Hematopoietic multipotent progenitor cell treated with erythropoietin and hydrocortisone succinate and interleukin-3 and kit ligand, for 8 days (in vitro differentiated cells): ENCODE data around the gene SNRNP70.
"Not testable (repeated sequence)": the region's sequence is repeated elsewhere in the genome, so short reads cannot be mapped to it uniquely, and the experiment has no call there.

Experiments
- DNase-seq: peaks from one replicate; pipeline ENCODE4 v3.0.0-alpha.2; 2015

SNRNP70 gene

DNA sequence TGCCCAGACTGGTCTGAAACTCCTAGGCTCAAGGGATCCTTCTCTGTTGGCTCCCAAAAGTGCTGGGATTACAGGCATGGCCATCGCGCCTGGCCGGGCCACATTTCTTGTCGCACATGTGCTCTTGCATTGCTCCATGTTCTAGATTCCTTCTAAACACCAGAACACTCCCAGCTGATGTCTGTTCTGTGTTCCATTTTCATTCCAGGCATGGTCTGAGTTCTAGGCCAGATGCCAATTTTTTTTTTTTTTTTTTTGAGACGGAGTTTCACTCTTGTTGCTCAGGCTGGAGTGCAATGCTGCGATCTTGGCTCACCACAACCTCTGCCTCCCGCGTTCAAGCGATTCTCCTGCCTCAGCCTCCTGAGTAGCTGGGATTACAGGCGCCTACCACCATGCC is 36.6 kb downstream of the SNRNP70 start:
- not testable (repeated sequence) for DNase-seq

DNA sequence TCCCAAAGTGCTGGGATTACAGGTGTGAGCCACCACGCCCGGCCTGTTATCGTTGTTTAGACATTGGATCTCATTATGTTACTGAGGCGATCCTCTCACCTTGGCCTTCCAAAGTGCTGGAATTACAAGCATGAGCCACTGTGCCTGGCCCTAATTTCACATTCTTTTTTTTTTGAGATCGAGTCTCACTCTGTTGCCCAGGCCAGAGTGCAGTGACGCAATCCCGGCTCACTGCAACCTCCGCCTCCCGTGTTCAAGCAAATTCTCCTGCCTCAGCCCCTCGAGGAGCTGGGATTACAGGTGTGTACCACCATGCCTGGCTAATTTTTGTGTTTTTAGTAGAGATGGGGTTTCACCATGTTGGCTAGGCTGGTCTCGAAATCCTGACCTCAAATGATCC is 38.0 kb downstream of the SNRNP70 start:
- DNase-seq = not testable (repeated sequence)

DNA sequence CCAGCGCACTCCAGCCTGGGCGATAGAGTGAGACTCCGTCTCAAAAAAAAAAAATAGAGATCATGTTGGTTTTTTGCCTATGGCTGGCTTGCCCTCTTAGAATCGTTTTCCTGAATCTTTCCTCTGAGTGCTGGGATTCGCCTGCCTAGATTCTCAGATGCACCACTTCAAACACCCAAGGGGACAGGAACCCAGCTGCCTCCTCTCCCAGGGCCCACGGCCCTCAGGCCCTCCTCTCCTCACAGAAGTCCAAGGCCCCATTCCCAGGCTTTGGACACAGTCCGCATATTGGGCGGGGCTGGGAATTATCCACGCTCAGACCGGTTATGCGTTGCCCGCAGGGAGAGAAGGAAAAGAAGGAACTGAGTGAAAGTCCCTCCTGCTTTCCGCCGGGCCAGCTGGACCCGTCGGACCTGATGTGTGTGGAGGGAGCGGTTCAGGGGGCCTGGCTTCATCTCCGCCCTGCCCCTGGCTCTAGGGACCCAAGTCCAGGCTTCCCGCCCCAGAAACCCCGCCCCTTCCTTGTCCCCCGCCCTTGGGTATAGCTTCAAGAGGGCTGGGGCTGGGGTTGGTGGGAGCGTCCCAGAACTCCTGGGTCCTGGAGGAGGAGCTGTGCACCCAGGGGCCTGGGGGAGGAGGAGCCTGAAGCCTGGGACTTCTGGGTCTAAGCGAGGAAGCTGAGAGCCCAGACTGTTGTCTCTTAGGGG is 39.9 kb downstream of the SNRNP70 start:
- no peak for DNase-seq

DNA sequence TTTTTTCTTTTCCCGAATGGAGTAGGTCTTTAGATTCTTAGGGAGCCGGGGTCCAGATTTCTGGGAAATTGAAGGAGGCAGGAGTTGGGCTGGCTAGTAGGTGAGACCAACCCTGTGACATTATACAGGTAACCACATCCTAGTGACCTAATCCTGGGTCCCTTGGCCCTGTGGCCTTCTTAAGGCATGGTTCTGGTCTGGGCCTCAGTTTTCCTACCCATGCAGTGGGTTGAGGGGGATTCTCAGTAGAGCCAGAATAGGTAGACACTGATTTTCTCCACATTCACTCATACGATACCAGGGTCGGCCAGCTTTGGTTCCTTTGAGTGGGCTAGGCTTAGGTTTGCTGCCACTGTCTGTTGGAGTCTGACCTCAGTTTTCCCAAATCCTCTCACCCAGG is 41.3 kb downstream of the SNRNP70 start:
- no peak for DNase-seq

DNA sequence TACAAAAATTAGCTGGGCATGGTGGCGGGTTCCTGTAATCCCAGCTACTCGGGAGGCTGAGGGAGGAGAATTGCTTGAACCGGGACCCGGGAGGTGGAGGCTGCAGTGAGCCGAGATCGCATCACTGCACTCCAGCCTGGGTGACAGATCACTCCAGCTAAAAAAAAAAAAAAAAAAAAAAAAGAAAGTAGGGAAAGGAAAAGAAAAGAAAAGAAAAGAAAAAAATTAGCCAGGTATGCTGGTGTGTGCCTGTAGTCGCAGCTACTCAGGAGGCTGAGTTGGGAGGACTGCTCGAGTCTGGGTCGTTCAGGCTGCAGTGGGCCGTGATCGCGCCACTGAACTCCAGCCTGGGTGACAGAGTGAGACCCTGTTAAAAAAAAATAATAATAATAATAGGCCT is 42.0 kb downstream of the SNRNP70 start:
- not testable (repeated sequence) for DNase-seq

DNA sequence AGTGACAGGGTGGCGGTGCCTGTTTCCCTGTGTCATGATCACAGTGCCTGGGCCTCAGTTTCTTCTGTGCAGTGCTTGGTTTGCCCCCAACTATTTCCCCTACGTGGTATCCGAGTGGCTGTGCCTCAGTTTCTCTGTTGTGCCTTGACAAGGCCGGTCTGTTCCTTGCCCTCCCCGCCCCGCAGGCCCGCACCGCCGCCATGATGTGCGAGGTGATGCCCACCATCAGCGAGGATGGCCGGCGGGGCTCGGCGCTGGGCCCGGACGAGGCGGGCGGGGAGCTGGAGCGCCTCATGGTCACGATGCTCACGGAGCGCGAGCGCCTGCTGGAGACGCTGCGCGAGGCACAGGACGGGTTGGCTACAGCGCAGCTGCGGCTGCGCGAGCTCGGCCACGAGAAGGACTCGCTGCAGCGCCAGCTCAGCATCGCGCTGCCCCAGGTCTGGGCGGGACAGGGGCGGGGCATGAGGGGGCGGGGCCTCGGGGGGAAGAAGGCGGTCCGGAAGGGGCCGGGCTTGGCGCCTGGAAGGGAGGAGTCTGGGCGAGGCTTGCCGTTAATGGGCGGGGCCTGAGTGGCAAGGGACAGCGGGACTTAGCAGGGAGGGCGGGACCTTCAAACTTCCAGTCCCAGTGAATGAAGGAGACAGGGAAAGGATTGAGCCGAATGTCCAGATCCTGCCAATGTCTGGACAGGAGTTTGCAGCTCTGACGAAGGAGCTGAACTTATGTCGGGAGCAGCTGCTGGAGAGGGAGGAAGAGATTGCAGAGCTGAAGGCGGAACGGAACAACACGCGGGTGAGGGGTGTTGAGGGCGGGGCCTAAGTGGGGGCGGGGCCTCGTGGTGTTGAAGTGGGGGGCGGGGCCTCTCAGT is 42.7 kb downstream of the SNRNP70 start:
- peak; percentile 96 for DNase-seq

DNA sequence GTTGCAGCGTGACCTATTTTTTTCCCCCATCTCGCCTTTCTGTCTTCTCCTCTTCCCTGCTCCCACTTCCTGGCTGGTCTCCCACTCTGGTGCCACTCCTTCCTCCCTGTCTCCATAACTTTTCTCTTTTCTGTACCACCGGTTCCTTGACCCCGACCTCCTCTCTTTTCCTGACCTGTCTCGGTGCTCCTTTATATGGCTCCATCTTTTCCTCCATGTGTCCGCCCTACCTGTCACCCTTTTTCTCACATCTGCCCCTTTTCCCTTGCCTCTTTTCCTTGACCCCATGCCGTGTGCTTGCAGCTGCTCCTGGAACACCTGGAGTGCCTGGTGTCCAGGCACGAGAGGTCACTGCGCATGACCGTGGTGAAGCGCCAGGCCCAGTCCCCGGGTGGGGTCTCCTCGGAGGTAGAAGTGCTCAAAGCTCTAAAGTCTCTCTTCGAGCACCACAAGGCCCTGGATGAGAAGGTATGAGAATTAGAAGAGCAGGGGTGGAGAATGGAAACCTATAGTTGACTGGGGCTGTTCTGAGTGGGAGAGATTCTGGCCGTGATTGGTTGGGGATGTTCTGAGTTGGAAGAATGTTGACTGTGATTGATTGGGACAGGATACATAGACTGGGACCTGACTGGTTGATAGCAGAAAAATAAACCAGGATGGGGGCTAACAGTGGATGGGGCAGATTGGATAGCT is 43.4 kb downstream of the SNRNP70 start:
- no peak for DNase-seq

DNA sequence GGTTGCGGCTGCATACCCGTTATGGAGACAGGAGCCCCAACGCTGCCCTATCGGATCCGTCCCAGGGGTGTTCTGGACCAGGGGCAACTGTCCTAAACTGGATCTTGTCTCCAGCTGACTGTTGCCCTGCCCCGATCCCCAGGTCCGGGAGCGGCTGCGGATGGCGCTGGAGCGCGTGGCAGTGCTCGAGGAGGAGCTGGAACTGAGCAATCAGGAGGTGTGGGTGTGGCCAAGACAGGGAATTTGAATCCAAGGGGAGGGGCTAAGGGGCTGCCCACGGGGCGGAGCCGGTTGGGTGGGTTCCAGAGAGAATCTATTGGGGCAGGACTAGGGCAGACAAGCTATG is 44.0 kb downstream of the SNRNP70 start:
- peak; percentile 35 for DNase-seq

DNA sequence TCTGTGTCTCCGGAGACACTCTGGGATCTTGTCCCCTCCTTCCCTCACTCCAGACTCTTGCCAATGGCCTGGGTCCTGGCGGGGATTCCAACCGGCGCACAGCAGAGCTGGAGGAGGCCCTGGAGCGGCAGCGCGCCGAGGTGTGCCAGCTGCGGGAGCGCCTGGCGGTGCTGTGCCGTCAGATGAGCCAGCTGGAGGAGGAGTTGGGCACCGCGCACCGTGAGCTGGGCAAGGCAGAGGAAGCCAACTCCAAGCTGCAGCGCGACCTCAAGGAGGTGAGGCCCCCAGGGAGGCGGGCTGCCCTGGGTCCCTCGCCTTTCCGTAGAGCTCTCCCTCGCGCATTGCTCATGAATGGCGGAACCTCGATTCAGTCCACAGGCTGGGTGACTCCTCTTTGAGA is 45.1 kb downstream of the SNRNP70 start:
- no peak for DNase-seq

DNA sequence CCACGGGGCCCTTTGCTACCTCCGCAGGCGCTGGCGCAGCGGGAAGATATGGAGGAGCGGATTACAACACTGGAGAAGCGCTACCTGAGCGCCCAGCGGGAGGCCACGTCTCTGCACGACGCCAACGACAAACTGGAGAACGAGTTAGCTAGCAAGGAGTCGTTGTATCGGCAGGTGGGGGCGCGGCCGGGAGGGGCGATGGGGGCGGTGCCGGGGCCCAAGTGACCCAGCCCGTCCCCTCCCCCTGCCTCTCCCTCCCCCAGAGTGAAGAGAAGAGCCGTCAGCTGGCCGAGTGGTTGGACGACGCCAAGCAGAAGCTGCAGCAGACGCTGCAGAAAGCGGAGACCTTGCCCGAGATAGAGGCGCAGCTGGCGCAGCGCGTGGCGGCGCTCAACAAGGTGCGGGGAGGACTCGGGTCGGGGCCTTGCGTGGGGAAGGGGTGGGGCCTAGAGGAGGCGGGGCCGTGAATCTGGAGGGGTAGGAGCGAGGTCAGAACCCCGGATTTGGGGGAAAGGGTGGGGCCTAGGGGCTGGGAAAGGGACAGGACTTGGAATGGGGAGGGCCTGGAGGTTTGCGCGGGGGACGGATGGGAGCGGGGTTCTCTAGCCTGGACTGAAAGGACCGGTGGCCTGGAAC is 47.8 kb downstream of the SNRNP70 start:
- DNase-seq = no peak

DNA sequence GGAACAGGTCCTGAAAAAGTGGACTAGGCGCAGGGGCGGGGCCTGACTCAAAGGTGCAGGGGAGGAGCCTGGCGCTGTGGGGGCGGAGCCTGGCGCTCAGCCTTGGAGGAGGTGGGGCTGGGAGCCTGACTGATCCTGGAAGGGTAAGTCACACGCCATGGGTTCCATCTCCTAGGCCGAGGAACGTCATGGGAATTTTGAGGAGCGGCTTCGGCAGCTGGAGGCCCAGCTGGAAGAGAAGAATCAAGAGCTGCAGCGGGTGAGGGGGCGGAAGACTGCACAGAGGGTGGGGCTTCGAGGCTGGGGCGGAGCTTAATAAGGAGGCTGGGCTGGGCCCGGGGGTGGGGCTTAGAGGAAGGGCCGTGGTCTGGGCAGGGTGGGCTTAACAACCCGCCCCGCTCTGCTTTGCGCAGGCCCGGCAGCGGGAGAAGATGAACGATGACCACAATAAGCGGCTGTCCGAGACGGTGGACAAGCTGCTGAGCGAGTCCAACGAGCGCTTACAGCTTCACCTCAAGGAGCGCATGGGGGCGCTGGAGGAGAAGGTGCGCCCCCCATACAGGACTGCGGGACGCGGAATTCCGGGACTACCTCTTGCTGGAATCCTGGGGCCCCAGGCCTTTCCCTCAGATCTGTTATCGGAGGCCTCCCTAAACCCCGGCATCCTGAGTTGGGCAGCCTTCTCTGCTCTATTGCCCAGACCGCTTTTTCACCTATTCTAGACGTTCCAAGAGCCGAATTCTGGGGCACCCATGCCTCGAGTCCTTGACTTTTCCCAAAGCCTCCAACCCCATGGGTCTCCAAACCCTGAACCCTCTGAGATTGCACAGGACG is 48.6 kb downstream of the SNRNP70 start:
- peak; percentile 59 for DNase-seq

DNA sequence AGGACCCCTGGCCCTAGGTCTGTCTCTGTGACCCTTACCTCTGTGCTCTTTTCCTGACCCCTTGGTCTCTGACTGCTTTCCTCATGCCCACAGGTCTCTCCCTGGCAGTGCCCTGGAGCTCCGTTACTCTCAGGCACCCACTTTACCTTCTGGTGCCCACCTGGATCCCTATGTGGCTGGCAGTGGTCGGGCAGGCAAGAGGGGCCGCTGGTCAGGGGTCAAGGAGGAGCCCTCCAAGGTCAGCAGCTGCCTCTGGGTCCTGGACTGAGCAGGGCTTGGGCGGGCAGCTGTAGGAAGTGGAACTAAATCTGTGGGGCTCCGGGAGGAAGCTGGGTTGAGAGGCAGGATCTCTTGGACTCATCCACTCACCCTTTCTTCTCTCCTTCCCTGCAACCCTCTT is 50.4 kb downstream of the SNRNP70 start:
- DNase-seq = no peak

DNA sequence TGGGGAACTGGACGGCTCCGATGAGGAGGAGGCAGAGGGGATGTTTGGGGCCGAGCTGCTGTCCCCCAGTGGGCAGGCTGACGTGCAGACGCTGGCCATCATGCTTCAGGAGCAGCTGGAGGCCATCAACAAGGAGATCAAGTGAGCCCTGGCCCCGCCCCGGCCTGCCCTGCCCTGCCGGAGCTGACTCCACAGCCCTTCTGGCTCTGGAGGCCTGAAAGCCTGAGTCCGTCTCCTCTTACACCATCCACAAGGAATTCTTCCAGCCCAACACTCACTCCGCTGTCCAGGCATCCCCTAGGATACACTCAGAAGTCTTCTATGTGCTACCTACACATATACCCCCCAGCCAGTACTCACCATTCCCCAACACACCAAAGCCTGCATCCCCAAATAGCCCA is 51.5 kb downstream of the SNRNP70 start:
- no peak for DNase-seq

DNA sequence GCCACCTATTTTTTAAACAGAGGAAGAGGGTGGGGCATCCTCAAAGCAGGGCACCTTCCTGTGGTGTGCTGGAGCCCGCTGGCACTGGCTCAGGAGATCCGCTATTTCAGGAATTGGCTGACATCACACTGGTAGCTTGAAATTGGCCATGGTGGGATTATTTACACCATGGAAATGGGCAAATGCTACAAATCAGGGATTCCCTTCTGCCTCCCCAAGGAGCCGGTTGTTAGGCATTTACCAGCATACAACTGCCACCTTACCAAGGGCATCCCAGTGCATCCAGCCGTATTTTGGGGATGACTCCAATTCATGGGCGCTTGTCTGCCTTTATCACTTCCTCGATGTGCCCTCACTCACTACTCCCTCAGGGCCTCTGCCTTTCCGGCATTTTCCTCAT is 55.7 kb downstream of the SNRNP70 start:
- no peak for DNase-seq

DNA sequence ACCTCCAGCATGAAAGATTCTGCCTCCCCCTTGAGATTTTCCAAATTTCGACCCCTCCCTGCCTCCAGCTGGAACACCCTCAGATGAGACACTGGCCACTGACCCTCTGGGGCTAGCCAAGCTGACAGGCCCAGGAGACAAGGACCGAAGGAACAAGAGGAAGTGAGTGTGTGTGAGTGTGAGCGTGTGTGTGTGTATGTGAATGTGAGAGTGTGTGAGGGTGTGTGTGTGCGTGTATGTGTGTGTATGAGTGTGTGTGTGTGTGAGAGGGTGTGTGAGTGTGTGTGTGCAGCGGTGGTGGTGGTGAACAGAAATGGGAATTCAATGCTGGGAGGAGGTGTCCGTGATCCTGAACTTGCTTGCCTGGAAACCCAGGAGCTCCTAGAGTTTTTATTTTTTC is 56.1 kb downstream of the SNRNP70 start:
- no peak for DNase-seq

DNA sequence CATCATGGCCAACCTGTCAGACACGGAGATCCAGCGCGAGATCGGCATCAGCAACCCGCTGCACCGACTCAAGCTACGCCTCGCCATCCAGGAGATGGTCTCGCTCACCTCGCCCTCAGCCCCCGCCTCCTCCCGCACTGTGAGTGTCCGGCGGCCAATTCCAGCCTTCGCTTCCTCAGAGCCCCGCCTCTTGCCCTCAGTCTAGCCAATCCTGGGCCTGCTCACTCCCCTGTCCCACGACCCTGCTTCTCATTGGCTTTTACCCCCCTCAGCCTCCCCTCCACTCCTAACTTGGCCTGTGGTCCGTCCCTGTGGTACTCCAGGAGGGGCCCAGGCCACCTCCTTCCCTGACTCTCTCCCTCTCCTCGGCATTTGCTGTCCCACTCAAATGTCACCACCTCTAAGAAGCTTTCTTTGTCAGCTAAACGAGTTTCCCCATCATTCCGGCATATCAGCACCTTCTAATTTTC is 57.6 kb downstream of the SNRNP70 start:
- peak; percentile 88 for DNase-seq

DNA sequence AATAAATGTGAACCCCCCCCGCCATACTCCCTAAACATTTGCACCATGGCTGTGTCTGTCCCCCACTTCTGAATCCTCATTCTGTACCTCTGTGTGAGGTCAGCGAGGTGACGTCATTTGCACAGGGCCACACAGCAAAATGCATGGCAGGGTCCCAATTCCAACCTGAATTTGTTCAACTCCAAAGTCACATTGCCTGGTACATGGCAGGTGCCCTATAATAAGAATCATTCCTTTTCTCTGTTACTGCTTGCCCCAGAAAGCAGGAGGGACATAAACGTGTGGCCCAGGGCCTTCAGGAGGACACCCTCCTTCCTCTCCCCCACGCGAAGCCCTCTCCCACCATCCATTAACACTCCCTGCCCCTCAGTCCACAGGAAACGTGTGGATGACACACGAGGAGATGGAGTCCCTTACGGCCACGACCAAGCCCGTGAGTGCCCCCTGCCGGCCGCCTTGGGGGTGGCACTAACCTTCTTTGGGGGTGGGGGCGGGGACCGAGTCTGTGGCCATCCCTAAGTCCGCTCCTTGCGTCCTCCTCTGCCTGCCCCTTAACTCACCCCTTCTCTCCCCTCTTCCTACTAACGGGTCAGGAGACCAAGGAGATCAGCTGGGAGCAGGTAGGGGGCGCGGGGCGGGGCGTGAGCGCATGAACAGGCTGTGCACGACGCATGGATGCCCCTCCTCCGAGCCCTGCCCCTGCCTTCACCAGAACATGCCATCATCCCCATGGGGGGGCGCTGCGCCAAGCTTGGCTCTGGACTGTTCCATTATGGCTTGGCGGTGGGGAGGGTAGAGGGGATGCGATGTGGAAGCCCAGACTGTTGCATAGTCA is 60.5 kb downstream of the SNRNP70 start:
- peak; percentile 80 for DNase-seq

DNA sequence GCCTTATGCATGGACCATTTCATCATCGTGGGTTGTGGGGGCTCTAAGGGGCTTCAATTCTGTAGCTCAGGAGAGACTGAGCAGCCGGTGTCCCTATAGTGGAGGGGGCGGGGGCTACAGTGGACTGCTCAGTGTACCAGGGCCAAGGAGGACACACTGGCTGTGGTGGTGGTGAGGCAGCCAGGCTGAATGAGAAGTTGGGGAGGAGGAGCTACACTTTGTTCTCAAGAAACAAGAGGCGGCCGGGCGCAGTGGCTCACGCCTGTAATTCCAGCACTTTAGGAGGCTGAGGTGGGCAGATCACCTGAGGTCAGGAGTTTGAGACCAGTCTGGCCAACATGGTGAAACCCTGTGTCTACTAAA is 61.1 kb downstream of the SNRNP70 start:
- not testable (repeated sequence) for DNase-seq

DNA sequence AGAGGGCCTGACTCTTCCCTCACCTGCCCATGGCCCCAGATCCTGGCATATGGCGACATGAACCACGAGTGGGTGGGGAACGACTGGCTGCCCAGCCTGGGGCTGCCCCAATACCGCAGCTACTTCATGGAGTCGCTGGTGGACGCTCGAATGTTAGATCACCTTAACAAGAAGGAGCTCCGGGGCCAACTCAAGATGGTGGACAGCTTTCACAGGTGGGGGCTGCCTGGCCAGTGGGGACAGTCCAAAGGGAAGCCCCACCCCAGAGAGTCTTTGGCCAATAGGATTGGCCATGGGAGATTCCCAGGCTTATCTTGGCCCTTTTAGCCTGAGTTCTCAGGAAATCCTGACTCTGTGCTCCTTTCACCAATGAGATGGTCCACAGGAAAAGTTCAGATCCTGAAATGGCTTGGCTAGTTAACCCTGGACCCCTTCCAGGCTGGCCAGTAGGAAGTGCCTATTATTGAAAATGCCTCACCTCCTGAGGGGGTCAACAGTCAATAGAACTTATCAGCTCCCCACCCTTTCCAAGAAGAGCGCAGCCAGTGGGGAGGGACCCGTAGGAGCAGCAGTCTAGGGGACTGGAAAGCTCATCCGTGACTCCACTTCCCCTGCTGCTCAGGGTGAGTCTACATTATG is 62.9 kb downstream of the SNRNP70 start:
- DNase-seq = no peak

DNA sequence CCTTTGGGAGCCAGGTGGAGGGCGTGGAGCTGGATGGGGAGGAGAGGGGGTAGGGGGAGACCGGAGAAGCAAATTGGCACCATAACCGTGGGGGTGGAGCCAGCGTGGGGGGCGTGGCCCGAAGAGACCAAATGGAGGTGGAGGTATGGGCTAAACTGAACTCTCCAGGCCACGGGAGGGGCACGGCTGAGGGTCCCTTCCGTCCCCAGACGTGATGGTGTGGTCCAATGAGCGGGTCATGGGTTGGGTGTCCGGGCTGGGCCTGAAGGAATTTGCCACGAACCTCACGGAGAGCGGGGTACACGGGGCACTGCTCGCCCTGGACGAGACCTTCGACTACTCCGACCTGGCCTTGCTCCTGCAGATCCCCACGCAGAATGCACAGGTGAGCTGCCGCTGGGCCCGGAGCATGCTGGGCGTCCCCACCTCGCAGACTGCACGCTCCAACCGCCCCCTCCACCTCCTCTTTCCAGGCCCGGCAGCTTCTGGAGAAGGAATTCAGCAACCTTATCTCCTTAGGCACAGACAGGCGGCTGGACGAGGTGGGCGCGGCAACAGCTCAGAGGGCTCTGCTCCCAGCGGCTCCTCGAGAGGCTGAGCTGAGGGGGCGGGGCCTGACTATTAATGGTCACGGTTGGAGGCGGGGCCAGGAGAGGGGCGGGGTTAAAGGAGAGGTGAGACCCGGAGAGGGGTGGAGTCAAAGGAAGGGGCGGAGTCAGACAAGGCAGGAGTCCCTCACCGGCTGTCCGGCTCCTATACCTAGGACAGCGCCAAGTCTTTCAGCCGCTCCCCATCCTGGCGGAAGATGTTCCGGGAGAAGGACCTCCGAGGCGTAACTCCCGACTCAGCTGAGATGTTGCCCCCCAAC is 63.8 kb downstream of the SNRNP70 start:
- DNase-seq = peak; percentile 97
